ENCODE data around the gene SRL.

SRL gene

DNA sequence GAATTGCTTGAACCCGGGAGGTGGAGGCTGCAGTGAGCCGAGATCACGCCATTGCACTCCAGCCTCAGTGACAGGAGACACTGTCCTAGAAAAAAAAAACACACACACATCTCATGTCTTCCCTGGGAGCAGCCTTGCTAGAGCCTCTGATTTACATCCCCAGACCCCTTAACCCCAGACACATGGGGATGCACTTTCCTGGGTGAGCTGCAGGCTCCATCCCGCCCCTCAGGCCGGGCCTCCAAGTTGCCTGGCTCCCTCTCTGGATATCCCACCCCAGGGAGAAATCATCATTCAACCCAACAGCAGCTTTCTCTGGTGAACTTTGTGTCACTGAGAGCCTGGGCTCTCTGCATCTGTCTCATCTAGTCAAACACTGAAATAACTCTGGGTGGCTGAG, 21.5 kb downstream of the SRL start:
- TF ChIP-seq, protein P1, sequence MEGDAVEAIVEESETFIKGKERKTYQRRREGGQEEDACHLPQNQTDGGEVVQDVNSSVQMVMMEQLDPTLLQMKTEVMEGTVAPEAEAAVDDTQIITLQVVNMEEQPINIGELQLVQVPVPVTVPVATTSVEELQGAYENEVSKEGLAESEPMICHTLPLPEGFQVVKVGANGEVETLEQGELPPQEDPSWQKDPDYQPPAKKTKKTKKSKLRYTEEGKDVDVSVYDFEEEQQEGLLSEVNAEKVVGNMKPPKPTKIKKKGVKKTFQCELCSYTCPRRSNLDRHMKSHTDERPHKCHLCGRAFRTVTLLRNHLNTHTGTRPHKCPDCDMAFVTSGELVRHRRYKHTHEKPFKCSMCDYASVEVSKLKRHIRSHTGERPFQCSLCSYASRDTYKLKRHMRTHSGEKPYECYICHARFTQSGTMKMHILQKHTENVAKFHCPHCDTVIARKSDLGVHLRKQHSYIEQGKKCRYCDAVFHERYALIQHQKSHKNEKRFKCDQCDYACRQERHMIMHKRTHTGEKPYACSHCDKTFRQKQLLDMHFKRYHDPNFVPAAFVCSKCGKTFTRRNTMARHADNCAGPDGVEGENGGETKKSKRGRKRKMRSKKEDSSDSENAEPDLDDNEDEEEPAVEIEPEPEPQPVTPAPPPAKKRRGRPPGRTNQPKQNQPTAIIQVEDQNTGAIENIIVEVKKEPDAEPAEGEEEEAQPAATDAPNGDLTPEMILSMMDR (IDR thresholded peaks at IDR 0.05; ENCODE audit: low read depth, low read length): no peak
- H3K4me3 ChIP-seq (ENCODE audit: low read depth, low read length): no peak overlapping the region

GRCh38 chr16:4218202-4218601, 23.7 kb downstream of the SRL start:
- no peak overlapping the region for H3K4me3 ChIP-seq (ENCODE audit: low read depth, low read length)
- TF ChIP-seq, protein P1 (IDR thresholded peaks at IDR 0.05; ENCODE audit: low read depth, low read length): no peak

DNA sequence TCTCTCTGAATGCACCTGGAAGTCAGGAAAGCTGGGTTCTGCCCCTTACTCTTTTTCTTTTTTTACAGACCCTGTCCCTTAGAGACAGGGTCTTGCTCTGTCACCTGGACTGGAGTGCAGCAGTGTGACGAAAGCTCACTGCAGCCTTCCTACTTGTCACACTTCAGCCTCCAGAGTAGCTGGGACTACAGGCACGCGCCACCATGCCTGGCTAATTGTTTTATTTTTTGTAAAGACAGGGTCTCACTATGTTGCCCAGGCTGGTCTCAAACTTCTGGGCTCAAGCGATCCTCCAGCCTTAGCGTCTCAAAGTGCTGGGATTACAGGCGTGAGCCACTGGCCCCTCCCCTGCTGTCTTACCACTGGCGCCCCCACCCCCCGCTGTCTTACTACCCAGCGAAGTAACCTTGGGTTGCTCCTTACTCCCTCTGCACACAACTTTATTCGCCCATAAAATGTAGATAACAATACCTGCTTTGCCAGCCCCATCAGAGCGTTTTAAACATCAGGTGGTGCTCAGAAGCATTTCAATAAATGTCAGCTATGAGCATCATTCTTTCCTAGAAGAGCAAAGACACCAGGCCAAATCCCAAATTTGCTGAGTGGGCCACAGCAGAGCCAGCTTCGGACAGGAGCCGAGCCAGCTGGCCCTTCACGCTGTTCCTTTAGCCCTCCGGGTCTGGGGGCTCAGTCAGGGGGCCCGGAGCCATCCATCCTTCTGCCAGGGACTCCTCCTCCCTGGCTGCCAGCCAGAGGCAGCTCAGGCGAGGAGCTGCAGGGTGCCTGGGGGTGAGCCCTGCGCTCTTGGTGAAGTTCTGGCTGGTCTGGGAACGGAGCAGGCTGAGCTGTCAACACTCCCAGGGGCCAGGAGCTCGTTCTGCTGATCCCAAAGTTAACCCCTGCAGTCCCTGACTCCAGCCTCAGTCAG, 24.4 kb downstream of the SRL start:
- TF ChIP-seq, protein P1 (IDR thresholded peaks at IDR 0.05; ENCODE audit: low read depth, low read length): no peak
- H3K4me3 ChIP-seq (ENCODE audit: low read depth, low read length): no peak overlapping the region

GRCh38 chr16:4216596-4216995, 25.3 kb downstream of the SRL start:
- no peak overlapping the region for H3K4me3 ChIP-seq (ENCODE audit: low read depth, low read length)
- TF ChIP-seq, protein P1 (IDR thresholded peaks at IDR 0.05; ENCODE audit: low read depth, low read length): no peak

DNA sequence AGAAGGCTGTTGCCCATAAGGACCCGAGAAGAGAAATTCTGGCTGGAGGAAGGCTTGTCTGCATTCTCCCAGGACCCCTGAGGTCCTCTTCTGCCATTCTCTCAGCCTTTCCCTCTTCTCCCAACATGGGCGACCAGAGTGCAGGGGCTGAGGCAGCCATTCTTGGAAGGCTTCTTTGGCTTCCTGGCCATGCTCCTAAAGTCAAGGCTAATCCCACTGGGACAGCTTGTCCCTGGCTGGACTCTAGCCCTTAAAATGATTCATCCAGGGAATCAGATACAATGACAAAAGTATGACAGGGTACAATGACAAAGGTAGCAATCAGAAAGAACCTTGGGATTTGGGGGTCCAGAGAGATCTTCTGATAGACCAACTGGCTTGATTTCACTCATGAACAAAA, 26.8 kb downstream of the SRL start:
- H3K4me3 ChIP-seq (ENCODE audit: low read depth, low read length): no peak overlapping the region
- TF ChIP-seq, protein P1 (IDR thresholded peaks at IDR 0.05; ENCODE audit: low read depth, low read length): no peak

DNA sequence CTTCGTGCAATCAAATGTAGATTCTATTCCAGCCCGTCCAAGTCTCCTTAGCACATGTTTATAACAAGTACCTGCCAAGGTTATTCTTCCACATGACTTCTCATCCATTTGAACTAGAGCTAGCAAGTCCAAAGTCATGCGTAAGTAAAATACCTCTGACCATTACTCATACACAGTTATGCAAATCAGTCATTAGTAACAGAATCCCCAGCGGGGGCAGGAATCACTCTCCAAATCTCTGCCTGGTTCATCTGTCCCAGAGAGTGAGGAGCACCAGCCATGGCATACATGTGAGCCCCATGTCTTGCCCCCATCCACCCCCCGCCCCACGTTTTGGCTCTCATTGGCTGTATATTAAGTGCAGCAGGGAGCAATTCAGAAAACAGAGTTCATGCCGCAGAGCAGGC, 27.7 kb downstream of the SRL start:
- H3K4me3 ChIP-seq (ENCODE audit: low read depth, low read length): no peak overlapping the region
- TF ChIP-seq, protein P1 (IDR thresholded peaks at IDR 0.05; ENCODE audit: low read depth, low read length): no peak

GRCh38 chr16:4213737-4214136, 28.1 kb downstream of the SRL start:
- no peak overlapping the region for H3K4me3 ChIP-seq (ENCODE audit: low read depth, low read length)
- TF ChIP-seq, protein P1 (IDR thresholded peaks at IDR 0.05; ENCODE audit: low read depth, low read length): no peak
